ENCODE results near the gene NT5C2.
"Not testable (repeated sequence)": the region's sequence is repeated elsewhere in the genome, so short reads cannot be mapped to it uniquely, and the experiment has no call there.

Gene NT5C2

GRCh38 chr10:103082683-103083082, 110.4 kb downstream of the NT5C2 start:
- no peak for DNase-seq

GRCh38 chr10:103080891-103081581, 112.0 kb downstream of the NT5C2 start:
- no peak for DNase-seq

GRCh38 chr10:103079946-103080345, 113.1 kb downstream of the NT5C2 start:
- DNase-seq: no peak

- no peak for DNase-seq
These were observed 114.0 kb downstream of the NT5C2 start for GRCh38 chr10:103079100-103079499.

GRCh38 chr10:103078676-103079075, 114.4 kb downstream of the NT5C2 start:
- DNase-seq: no peak

GRCh38 chr10:103078309-103078615, 114.8 kb downstream of the NT5C2 start:
- DNase-seq: no peak

- DNase-seq: no peak
These were observed 115.4 kb downstream of the NT5C2 start for GRCh38 chr10:103077491-103078308.

GRCh38 chr10:103077020-103077419, 116.1 kb downstream of the NT5C2 start:
- DNase-seq: no peak

- DNase-seq: no peak
These were observed 120.2 kb downstream of the NT5C2 start for GRCh38 chr10:103072891-103073290.

- DNase-seq: no peak
These were observed 120.8 kb downstream of the NT5C2 start for GRCh38 chr10:103072276-103072675.

GRCh38 chr10:103069453-103070331, 123.4 kb downstream of the NT5C2 start:
- peak; percentile 46 for DNase-seq

- no peak for DNase-seq
These were observed 125.1 kb downstream of the NT5C2 start for GRCh38 chr10:103067956-103068355.

GRCh38 chr10:103067484-103067883, 125.6 kb downstream of the NT5C2 start:
- no peak for DNase-seq

- not testable (repeated sequence) for DNase-seq
These were observed 126.0 kb downstream of the NT5C2 start for GRCh38 chr10:103067099-103067477.

- no peak for DNase-seq
These were observed 126.7 kb downstream of the NT5C2 start for GRCh38 chr10:103066141-103067098.

- DNase-seq: no peak
These were observed 128.1 kb downstream of the NT5C2 start for GRCh38 chr10:103064956-103065355.

- no peak for DNase-seq
These were observed 130.1 kb downstream of the NT5C2 start for GRCh38 chr10:103062854-103063590.

GRCh38 chr10:103060575-103060974, 132.5 kb downstream of the NT5C2 start:
- DNase-seq: no peak

GRCh38 chr10:103058034-103058433, 135.0 kb downstream of the NT5C2 start:
- DNase-seq: no peak

GRCh38 chr10:103055105-103055504, 138.0 kb downstream of the NT5C2 start:
- no peak for DNase-seq

- no peak for DNase-seq
These were observed 138.5 kb downstream of the NT5C2 start for GRCh38 chr10:103054621-103055020.

All from right hindlimb (tissue), 1 donor.